ENCODE results near the gene ZBTB11. TPM values are rescaled to one million over a fixed set of nuclear protein-coding genes. Genes with fewer than 3 reads are reported as not detected.
A peak's percentile ranks its signal among the peaks of the same experiment; 100 is the strongest.

Gene ZBTB11
- total RNA-seq, 4 donors from 2014 or later, result 27.3 to 47.8 (median 29.2) TPM

DNA sequence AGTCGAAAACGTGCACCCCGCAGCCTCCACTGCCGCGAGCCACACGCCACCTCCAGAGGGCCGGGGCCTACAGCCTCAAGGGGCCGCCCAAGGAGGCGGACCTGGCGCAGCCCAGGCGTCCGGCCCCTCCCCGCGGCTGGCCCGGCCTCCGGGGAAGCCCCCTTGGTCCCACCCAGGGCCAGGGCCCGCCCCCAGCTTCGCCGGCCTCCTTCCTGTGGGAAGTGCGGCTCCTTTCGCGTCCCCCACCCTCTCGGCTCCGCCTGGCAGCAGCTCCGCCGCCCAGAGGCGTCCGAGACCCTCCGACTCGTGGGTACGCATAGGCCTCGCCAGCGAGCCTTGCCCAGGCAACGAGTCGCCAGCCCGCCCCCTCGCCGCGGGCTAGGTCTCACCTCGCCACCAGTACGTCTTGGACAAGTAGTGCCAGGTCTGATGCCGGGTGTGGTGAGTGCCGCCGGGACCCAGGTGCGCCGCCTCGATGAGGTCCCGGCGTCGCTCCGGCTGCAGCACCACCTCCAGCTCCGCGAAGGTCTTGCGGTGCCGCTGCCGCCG, 642 bp downstream of the ZBTB11 start:
- TF ChIP-seq POLR2AphosphoS5 (IDR thresholded peaks at IDR 0.05) (peak in 1 of 3 donors; percentile 63), POLR2A (IDR thresholded peaks at IDR 0.05) (peak in 1 of 2 donors; percentile 20), EP300 (IDR thresholded peaks at IDR 0.05) (no peak)
- TF ChIP-seq, protein P1, sequence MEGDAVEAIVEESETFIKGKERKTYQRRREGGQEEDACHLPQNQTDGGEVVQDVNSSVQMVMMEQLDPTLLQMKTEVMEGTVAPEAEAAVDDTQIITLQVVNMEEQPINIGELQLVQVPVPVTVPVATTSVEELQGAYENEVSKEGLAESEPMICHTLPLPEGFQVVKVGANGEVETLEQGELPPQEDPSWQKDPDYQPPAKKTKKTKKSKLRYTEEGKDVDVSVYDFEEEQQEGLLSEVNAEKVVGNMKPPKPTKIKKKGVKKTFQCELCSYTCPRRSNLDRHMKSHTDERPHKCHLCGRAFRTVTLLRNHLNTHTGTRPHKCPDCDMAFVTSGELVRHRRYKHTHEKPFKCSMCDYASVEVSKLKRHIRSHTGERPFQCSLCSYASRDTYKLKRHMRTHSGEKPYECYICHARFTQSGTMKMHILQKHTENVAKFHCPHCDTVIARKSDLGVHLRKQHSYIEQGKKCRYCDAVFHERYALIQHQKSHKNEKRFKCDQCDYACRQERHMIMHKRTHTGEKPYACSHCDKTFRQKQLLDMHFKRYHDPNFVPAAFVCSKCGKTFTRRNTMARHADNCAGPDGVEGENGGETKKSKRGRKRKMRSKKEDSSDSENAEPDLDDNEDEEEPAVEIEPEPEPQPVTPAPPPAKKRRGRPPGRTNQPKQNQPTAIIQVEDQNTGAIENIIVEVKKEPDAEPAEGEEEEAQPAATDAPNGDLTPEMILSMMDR (IDR thresholded peaks at IDR 0.05), result peak in 1 of 2 donors; percentile 7
- peaks cover 19% of the 10 kb centered on the region for H3K36me3 ChIP-seq
- peak; percentile 96 for DNase-seq (ENCODE audit: low spot score in 2 of 2)
- WGBS, result 0% methylated on average over 8 of the region's 57 CpGs
- H3K27me3 ChIP-seq, result no peaks in the 10 kb centered on the region
- H3K4me1 ChIP-seq, result peaks cover 36% of the 10 kb centered on the region
- H3K9me3 ChIP-seq, result no peaks in the 10 kb centered on the region
- H3K4me3 ChIP-seq, result peak overlapping the region; percentile 100
- peak overlapping the region; percentile 99 for H3K27ac ChIP-seq

DNA sequence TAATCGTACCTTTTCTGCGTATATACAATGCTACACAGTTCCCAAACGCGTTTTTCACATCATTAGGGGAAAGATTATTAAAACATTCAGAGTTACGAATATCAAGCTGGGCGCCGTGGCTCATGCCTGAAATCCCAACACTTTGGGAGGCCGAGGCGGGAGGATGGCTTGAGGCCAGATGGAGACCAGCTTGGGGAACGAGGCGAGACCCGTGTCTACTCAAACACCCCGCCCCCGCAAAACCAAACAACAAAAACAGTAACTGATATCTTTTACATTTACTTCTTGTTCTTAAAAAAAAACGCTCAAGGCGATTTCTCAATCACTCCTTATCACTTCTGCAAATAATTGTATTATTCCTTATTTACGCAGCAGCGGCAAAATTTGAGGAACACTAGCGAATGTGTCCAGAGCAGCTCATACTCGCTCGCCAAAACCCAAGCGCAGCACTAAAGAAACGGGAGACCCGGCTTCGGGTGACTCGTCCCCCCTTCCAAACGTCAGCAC, 1.2 kb downstream of the ZBTB11 start:
- peaks cover 15% of the 10 kb centered on the region for H3K36me3 ChIP-seq
- H3K27ac ChIP-seq, result peak overlapping the region; percentile 99
- peak in 1 of 2 donors; percentile 80 for DNase-seq (ENCODE audit: low spot score in 2 of 2)
- WGBS, result 6% methylated on average over 26 of the region's 27 CpGs
- H3K27me3 ChIP-seq, result no peaks in the 10 kb centered on the region
- peaks cover 36% of the 10 kb centered on the region for H3K4me1 ChIP-seq
- peak overlapping the region; percentile 100 for H3K4me3 ChIP-seq
- no peaks in the 10 kb centered on the region for H3K9me3 ChIP-seq
- TF ChIP-seq POLR2A (IDR thresholded peaks at IDR 0.05) (peak in 1 of 2 donors; percentile 39), EP300 (IDR thresholded peaks at IDR 0.05) (no peak), POLR2AphosphoS5 (IDR thresholded peaks at IDR 0.05) (no peak)

DNA sequence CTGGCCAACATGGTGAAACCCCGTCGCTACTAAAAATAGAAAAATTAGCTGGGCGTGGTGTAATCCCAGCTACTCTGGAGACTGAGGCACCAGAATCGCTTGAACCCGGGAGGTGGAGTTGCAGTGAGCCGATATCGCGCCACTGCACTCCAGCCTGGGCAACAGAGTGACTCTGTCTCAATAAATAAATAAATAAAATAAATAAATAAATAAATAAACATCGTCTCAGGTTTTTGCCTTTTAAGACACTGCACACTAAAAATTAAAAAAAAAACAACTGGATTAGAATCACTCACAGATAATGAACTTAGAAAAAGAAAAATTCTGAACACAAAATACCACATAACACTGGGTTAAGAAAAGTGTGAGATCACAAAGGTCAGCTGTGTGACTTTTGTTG, 2.4 kb downstream of the ZBTB11 start:
- H3K27ac ChIP-seq, result no peak overlapping the region
- peaks cover 36% of the 10 kb centered on the region for H3K4me1 ChIP-seq
- H3K36me3 ChIP-seq, result peaks cover 11% of the 10 kb centered on the region
- H3K27me3 ChIP-seq, result no peaks in the 10 kb centered on the region
- no peak for DNase-seq (ENCODE audit: low spot score in 2 of 2)
- H3K9me3 ChIP-seq, result no peaks in the 10 kb centered on the region
- 94% methylated on average over 9 of the region's 9 CpGs for WGBS
- TF ChIP-seq EP300 (IDR thresholded peaks at IDR 0.05) (no peak), POLR2A (IDR thresholded peaks at IDR 0.05) (no peak), POLR2AphosphoS5 (IDR thresholded peaks at IDR 0.05) (no peak)
- TF ChIP-seq, protein P1 (IDR thresholded peaks at IDR 0.05), result no peak
- H3K4me3 ChIP-seq, result no peak overlapping the region

DNA sequence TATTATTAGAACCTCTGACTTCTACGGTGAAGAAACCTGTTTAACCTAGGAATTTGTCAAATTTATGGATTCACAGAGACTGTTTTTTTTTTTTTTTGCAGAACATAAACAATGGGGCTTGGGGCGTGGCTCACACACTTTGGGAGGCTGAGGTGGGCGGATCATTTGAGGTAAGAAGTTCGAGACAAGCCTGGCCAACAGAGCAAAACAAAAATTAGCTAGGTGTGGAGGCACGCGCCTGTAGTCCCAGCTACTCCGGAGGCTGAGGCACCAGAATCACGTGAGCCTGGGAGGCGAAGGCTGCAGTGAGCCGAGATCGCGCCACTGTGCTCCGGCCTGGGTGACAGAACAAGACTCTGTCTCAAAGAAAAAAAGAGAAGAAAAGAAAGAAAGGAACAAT, 3.0 kb downstream of the ZBTB11 start:
- Histone ChIP-seq H3K27ac (no peak overlapping the region), H3K27me3 (no peaks in the 10 kb centered on the region), H3K9me3 (no peaks in the 10 kb centered on the region), H3K4me3 (no peak overlapping the region), H3K36me3 (peaks cover 14% of the 10 kb centered on the region), H3K4me1 (peaks cover 36% of the 10 kb centered on the region)
- 87% methylated on average over 13 of the region's 13 CpGs for WGBS
- DNase-seq (ENCODE audit: low spot score in 2 of 2), result no peak
- TF ChIP-seq POLR2A (IDR thresholded peaks at IDR 0.05) (no peak), EP300 (IDR thresholded peaks at IDR 0.05) (no peak), POLR2AphosphoS5 (IDR thresholded peaks at IDR 0.05) (no peak)
- TF ChIP-seq, protein P1 (IDR thresholded peaks at IDR 0.05), result no peak

DNA sequence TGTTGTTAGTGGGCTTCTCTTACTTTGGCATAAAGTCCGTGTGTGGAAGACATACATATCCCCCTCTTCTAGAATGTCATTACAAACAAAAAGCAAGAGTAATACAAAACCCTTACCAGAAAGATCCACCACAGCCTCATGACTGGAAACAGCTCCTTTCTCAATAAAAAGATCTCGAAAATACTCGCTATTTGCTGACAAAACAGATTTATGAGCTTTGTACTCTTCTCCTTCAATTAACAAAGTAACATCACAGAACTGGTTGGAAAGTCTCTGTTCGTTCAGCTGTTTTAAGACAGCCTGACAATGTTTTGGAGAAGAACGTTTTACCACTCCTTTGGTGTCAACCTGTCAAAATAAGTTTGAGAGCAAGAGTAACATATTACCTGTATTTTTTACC, 5.9 kb downstream of the ZBTB11 start:
- no peak overlapping the region for H3K27ac ChIP-seq
- WGBS, result 87% methylated on average over 5 of the region's 5 CpGs
- TF ChIP-seq EP300 (IDR thresholded peaks at IDR 0.05) (no peak), POLR2AphosphoS5 (IDR thresholded peaks at IDR 0.05) (no peak), POLR2A (IDR thresholded peaks at IDR 0.05) (no peak)
- TF ChIP-seq, protein P1 (IDR thresholded peaks at IDR 0.05), result no peak
- no peaks in the 10 kb centered on the region for H3K27me3 ChIP-seq
- H3K4me3 ChIP-seq, result no peak overlapping the region
- DNase-seq (ENCODE audit: low spot score in 2 of 2), result no peak
- H3K4me1 ChIP-seq, result peaks cover 21% of the 10 kb centered on the region
- H3K9me3 ChIP-seq, result no peaks in the 10 kb centered on the region
- H3K36me3 ChIP-seq, result peaks cover 29% of the 10 kb centered on the region
